Measurements from ENCODE around the gene CPAMD8.

Gene CPAMD8

DNA sequence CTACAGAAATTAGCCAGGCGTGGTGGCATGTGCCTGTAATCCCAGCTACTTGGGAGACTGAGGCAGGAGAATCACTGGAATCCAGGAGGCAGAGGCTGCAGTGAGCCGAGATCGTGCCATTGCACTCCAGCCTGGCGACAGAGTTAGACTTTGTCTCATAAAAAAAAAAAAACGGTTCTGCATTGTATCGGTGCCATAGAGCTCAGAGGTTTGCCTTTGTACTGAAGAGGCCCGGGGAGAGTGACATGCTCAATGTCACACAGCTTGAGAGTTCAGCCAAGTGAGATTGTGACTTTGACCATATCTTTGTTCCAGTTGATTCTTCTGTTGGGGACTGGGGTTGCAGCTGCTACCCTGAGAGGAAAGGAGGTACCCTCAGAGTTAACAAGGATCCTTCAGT lies 44.3 kb upstream of the CPAMD8 start:
- TF ChIP-seq, protein P1, sequence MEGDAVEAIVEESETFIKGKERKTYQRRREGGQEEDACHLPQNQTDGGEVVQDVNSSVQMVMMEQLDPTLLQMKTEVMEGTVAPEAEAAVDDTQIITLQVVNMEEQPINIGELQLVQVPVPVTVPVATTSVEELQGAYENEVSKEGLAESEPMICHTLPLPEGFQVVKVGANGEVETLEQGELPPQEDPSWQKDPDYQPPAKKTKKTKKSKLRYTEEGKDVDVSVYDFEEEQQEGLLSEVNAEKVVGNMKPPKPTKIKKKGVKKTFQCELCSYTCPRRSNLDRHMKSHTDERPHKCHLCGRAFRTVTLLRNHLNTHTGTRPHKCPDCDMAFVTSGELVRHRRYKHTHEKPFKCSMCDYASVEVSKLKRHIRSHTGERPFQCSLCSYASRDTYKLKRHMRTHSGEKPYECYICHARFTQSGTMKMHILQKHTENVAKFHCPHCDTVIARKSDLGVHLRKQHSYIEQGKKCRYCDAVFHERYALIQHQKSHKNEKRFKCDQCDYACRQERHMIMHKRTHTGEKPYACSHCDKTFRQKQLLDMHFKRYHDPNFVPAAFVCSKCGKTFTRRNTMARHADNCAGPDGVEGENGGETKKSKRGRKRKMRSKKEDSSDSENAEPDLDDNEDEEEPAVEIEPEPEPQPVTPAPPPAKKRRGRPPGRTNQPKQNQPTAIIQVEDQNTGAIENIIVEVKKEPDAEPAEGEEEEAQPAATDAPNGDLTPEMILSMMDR (IDR thresholded peaks at IDR 0.05; ENCODE audit: low read depth, low read length): no peak
- in situ Hi-C loops (cut with HindIII; ENCODE audit: low sequenced_read_pairs): no loop called here
- H3K4me3 ChIP-seq (ENCODE audit: low read depth, low read length): no peak overlapping the region
- DNase-seq (ENCODE audit: low read depth, low spot score): no peak

DNA sequence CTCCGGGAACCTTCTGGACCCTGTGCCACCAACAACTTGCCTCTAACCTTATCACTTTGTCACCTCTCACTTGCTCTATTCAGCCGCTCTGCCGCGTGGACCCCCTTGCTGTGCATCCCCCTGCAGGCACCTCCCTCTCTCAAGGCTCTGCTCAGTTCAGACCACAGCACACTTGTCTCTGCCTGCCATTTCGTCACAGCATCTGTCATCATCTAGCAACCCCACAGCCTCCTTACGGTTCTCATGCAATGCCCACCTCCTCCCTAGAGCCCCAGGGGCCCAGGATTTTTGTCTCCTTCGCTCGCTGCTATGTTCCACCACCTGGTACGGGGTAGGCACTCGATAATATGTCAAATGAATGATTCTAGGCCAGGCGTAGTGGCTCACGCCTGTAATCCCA lies 43.8 kb upstream of the CPAMD8 start:
- in situ Hi-C loops (cut with HindIII; ENCODE audit: low sequenced_read_pairs): no loop called here
- no peak for DNase-seq (ENCODE audit: low read depth, low spot score)
- H3K4me3 ChIP-seq (ENCODE audit: low read depth, low read length): no peak overlapping the region
- TF ChIP-seq, protein P1 (IDR thresholded peaks at IDR 0.05; ENCODE audit: low read depth, low read length): no peak

DNA sequence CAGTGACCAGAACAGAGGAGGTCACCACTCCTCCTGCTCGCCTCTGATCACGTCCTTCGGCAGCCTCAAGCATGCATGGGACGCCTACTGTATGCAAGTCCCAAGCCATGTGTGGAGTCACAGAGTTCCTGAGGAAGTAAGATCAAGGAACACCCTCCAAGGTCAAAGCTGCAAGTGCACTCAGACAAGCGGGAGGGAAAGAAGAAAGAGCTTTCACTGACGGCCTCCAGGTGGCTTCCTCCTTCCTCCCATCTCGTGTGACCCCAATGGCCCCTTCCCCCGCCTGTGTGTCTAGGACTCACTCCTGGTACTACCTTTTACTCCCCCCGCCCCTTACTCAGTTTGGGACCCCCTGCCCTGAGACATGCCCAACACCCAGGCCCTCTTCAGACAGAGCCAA lies 42.6 kb upstream of the CPAMD8 start:
- TF ChIP-seq, protein P1 (IDR thresholded peaks at IDR 0.05; ENCODE audit: low read depth, low read length): no peak
- H3K4me3 ChIP-seq (ENCODE audit: low read depth, low read length): no peak overlapping the region
- DNase-seq (ENCODE audit: low read depth, low spot score): no peak
- in situ Hi-C loops (cut with HindIII; ENCODE audit: low sequenced_read_pairs): no loop called here

DNA sequence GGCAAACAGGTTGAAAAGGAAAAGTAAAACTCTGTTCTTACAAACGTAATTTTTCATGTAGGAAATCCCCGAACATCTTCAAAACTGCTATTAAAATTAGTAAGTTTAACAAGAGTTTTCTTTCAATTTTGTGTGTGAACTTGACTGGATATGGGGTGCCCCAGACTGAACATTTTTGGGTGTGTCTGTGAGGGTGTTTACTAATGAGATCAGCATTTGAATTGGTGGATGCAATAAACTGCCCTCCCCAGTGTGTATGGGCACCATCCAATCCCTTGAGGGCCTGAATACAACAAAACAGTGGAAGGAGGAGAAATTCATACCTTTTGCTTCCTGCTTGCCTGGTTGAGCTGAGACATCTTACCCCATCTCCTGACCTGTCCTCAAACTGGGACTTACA lies 36.8 kb upstream of the CPAMD8 start:
- H3K4me3 ChIP-seq (ENCODE audit: low read depth, low read length): no peak overlapping the region
- in situ Hi-C loops (cut with HindIII; ENCODE audit: low sequenced_read_pairs): no loop called here
- TF ChIP-seq, protein P1 (IDR thresholded peaks at IDR 0.05; ENCODE audit: low read depth, low read length): no peak
- no peak for DNase-seq (ENCODE audit: low read depth, low spot score)

DNA sequence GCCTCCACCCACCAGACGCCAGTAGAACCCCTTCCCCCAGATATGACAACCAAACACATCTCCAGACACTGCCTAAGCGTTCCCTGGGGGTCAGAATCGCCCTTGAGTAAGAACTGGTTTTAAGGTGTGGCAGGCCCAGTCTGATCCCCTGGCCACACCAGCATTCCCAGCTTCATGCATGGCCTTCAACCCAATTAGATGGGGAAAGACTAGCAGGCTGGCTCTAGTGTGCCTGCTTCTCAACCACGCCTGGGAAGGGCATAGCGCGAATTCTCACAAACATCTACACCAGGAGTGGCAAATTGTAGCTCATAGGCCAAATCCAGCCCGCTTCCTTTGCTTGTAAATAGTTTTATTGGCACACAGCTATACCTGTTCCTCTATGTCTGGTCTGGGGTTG lies 35.1 kb upstream of the CPAMD8 start:
- TF ChIP-seq, protein P1 (IDR thresholded peaks at IDR 0.05; ENCODE audit: low read depth, low read length): no peak
- DNase-seq (ENCODE audit: low read depth, low spot score): no peak
- in situ Hi-C loops (cut with HindIII; ENCODE audit: low sequenced_read_pairs): no loop called here
- H3K4me3 ChIP-seq (ENCODE audit: low read depth, low read length): no peak overlapping the region

DNA sequence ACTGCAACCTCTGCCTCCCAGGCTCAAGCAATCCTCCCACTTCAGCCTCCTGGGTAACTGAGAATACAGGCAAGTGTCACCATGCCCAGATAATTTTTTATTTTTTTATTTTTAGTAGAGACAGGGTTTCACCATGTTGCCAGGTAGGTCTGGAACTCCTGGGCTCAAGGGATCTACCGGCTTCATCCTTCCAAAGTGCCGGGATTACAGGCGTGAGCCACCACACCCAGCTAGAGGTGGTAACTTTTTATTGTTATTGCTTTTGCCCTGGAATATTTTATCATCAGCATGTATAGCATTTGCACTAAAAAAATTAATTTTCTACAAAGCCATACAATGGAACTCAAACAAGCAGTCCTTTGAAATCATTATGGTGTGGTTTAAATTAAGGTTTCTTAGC lies 34.6 kb upstream of the CPAMD8 start:
- in situ Hi-C loops (cut with HindIII; ENCODE audit: low sequenced_read_pairs): no loop called here
- TF ChIP-seq, protein P1 (IDR thresholded peaks at IDR 0.05; ENCODE audit: low read depth, low read length): no peak
- no peak for DNase-seq (ENCODE audit: low read depth, low spot score)
- H3K4me3 ChIP-seq (ENCODE audit: low read depth, low read length): no peak overlapping the region

DNA sequence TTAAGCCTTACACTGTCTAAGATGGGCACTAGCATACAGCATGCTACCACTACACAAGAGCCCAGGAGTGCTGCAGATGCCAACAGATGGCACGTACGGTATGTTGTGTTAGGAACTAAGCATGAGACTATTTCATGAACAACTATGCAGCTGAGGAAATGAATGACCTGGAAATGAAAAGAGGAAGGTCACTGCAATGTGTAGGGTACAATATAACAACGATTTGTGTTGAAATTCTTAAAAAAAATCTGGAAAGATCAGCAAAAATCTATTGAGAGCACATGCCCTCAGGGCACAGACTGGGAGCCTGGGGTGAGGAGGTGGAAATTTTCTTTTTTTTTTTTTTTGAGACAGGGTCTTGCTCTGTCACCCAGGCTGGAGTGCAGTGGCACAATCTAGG lies 34.2 kb upstream of the CPAMD8 start:
- H3K4me3 ChIP-seq (ENCODE audit: low read depth, low read length): no peak overlapping the region
- TF ChIP-seq, protein P1 (IDR thresholded peaks at IDR 0.05; ENCODE audit: low read depth, low read length): no peak
- in situ Hi-C loops (cut with HindIII; ENCODE audit: low sequenced_read_pairs): no loop called here
- no peak for DNase-seq (ENCODE audit: low read depth, low spot score)

All from astrocyte of the spinal cord (primary cell).